H54 (cell line): ENCODE results near the gene FOXR1.

ENCODE experiments used
- DNase-seq: peaks from one replicate; pipeline ENCODE4 v3.0.0; 2011; ENCODE audit warnings: low spot score, mixed read lengths; ENCODE audit not compliant: insufficient read length
- FAIRE-seq: peaks from 3 replicates; lab custom pipeline; 2011; peaks lifted over from hg19 to GRCh38; lab: Jason Lieb, UNC
- POLR2A ChIP-seq: IDR thresholded peaks from 2 replicates; pipeline ENCODE4 v1.6.1; 2011; ENCODE audit warnings: low read depth, mild to moderate bottlenecking, low read length

FOXR1 gene, protein sequence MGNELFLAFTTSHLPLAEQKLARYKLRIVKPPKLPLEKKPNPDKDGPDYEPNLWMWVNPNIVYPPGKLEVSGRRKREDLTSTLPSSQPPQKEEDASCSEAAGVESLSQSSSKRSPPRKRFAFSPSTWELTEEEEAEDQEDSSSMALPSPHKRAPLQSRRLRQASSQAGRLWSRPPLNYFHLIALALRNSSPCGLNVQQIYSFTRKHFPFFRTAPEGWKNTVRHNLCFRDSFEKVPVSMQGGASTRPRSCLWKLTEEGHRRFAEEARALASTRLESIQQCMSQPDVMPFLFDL

DNA sequence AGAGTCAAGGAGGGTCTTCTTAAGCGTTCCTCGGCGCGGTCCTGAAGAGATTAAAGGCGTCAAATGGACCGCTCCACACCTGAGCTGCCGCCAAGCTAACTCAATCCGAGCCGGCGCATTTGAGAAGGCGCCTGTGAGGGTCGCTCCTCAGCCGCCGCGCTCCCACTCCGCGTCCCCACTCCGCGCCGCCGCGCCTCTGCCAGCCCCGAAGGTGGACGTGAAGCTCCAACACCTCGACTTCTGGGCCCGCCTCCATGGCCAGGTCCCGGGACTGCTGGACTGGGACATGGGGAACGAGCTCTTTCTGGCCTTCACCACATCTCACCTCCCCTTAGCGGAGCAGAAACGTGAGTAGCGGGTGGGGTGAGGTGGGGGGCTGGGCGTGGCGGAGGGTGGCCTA lies at the start of gene FOXR1:
Gene FOXR1 (plus strand): TSS at position 116 of the 400 bp plus-strand sequence. CDS start 171 bp downstream, at position 287.
- TF ChIP-seq POLR2A: no peak
- DNase-seq (no peak), FAIRE-seq (no peak)

DNA sequence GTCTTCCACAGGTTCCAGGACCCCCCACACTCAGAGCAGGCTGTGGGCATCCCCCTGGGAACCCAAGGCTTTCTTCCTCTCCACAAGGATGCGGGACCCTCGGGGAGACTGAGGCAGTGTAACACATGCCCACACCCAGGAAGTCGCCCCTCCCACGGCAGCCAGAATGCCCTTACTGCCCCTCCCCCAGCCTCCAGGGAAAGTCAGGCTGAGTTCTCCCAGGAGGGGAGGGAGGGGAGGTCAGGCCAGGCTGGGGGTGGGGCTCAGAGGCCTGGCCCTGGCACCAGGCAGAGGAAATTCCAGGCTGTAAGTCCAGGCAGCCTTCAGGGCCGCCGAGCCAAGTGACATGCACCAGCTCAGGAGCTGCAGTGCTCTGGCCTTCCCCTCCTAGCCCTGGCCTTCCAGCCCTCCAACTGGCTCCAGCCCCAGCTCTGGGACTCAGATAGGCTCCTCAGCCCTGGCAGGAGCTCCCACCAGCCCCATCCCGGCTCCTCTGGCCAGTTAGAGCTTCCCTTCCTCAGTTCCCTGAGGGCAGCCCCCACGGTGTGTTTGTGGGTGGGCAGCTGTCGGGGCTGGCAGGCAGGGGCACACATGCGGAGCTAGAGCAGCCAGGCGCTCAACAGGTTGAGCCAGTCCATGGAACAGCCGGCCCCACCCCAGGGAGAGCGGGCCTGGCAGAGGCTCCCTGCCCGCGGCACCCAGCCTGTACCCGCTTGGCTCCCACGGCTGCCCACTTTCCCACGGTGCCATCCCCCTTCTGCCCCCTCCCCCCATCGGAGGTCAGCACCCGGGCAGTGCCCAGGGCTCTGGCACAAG lies 49.4 kb upstream of the FOXR1 start:
- FAIRE-seq (no peak), DNase-seq (no peak)
- TF ChIP-seq POLR2A: peak; percentile 68

DNA sequence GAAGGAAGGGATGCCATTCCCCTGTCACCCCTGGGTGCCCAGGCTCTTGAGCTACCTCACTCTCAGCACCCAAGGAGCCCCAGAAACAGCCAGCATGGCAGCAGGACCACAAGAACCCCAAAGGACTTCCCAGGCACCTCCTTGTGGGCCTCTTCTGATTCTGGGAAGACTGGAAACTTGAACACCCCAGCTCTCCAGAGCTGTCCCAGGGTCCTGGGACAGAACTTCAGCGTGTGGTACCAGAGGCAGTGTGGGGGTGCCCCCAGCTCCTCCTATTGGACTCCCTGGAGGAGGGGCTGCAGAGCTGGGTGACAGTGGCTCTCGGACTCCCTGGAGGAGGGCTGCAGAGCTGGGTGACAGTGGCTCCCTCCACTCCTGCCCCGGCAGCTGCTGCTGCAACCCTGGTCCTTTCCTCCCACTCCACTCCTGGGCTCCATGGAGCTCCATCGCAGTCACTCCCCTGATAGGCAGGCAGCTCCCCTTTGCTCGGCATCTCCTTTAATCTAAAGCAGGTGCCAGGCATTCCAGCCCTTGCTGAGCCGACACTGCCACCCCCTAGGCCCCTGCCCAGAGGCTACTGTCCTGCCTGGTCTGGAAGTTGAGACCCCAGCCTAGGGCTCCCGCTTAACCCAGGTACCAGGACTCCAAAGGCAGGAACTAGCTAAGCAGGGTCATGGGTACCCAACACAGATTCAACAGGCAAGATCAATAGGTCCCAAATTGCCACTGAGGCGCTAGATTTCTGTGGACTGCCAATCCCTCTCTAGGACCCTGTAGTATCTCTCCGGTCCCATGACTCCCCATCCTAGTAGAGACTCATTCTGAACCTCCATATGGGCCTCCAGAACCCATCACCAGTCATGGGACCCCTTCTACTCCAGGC lies 48.6 kb upstream of the FOXR1 start:
- TF ChIP-seq POLR2A: 0 out of 2 replicates have a peak, but pooled peaks have one; percentile 17
- FAIRE-seq: no peak
- DNase-seq: no peak

DNA sequence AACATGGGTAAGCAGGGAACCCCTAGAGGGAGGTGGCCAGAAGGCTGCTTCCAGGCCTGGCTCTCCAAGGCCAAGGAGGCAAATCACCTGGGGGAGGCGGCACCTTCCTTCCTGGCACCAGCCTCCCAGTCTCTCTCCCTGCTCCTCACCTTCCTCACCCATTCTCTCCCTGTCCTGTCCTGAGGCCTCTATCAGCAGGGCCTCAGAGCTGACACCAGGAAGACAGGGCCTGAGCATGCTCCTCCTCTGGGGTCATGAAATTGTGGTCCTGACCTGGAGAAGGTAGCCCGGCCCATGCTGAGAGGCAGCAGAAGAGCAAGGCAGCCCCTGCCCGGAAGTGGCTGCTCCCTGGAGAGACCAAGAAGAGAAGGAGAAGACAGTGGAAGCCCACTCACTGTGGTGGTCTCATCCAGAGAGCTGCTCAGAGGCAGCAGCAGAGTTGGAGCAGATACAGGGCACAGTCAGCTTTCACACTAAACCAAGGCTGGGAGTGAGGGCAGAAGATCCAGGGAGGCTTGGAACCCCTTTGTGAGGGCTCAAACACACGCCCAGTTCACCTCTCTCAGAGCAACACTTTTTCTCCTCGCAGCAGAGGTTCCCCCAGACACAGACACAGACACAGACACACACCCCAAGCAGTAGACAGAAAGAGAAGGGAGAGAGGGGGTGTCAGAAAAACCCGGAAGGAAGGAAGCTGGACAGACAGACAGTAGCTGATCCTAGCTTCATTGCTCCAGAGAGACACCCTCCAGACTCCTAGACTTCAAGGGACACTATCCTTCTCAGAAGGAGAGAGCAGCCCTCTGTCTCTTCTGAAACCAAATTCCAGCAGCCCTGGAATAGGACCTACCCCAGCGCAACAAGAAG lies 47.6 kb upstream of the FOXR1 start:
- no peak for TF ChIP-seq POLR2A
- DNase-seq (no peak), FAIRE-seq (no peak)

DNA sequence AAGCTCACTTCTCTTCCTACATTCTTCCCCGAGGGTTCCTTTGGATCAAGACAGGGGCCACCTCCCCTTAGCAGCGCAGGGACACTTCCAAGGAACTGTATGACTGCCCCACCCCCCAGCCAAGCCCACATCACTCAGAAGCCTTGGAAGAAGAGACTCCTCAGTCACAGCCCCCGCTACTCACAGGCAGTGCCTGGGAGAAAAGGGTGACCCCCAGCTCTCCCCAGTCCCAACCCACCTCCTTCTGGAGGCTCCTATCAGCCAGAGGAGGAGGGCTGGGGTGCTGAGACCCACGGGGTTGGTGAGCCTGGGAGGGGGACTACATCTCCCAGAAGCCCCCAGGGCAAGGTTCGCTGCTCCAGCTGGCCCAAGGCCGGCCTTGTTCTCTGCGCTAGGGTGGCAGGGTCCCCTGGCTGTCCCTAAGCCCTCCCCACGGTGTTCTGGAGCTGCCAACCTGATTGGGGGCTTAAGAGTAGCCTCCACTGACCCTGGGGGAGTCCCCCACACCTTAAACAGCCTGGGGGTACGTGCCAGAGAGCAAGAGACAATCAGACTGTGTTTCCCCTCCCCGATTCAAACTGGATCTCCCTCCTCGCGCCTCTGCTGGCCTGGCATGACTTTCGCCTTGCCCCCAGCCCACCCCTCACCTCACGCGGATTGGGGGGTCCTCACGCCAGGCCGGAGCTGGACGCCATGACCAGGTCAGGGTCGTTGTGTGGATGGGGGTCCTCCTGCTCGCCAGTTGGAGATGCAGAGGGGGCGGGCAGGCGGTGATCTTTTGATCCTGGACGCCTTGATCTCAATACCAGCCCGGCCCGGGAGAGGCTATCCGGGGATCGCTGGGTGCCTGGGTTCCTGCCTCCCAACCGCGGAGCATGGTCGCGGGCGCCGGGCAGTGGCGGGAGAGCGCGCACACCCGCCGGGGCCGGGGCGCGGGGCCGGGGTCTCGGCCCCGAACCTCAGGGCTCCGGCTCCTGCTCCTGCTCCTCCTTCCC lies 46.7 kb upstream of the FOXR1 start:
- TF ChIP-seq POLR2A: no peak
- no peak for DNase-seq
- no peak for FAIRE-seq

DNA sequence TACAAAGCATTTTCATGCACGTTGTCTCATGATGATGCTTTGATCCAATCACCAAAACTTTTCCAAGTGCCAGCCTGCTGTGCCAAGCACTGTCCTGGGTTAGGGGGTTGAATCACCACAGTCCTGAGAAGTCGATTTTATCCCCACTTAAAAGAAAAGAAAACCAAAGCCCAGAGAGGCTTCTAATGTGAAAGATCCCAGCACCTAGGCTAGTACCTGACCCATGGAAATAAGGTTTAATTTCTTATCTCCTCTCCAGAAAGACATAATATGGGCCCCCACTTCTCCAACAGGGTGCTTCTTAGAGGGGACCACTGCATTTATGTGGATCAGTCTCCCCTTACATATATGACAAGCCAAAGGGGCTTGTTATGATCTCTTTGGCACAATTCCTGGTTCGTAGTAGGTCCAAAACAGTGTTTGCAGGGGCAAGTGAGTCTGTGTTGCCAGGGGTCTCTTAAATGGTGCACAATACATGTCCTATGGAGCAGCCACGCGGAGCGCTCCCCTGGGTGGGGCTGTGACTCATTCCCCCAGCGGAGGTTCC lies 43.9 kb upstream of the FOXR1 start:
- DNase-seq (no peak), FAIRE-seq (no peak)
- TF ChIP-seq POLR2A: no peak

DNA sequence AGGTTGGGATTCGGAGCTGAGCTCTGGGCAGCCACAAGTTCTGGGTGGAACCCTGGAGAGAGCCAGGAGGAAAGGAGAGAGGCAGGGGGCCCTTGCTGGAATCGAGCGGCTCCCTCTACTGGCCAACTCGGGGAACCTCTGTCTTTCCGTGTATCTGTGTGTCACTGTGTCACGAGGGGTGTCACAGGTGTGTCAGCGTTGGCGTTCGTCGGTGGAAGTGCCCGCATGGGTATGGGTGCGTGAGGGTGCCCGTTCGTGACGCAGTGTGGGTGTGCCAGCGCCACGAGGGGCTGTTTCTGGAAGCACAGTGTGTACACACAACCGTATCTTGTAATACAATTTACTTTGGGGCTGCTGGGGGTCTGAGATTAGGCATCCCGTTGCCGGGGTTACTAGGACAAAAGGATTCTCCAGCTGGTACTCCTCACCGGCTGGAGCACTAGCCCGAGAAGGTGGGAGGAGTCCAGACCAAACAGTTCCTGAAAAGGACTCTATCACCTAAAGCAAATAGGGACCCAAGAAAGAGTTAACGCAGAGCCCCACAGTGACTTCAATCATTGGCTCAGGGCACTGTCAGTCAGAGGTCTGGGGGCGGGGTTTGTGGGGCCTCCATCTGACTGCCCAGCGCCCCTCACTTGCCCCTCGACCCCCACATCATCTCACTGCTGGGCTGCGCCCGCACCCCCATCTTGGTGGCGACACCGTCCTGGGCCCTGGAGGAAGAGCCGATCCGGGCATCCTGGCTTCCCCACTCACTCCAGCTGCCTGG lies 43.3 kb upstream of the FOXR1 start:
- no peak for TF ChIP-seq POLR2A
- FAIRE-seq: no peak
- DNase-seq: peak; percentile 90

DNA sequence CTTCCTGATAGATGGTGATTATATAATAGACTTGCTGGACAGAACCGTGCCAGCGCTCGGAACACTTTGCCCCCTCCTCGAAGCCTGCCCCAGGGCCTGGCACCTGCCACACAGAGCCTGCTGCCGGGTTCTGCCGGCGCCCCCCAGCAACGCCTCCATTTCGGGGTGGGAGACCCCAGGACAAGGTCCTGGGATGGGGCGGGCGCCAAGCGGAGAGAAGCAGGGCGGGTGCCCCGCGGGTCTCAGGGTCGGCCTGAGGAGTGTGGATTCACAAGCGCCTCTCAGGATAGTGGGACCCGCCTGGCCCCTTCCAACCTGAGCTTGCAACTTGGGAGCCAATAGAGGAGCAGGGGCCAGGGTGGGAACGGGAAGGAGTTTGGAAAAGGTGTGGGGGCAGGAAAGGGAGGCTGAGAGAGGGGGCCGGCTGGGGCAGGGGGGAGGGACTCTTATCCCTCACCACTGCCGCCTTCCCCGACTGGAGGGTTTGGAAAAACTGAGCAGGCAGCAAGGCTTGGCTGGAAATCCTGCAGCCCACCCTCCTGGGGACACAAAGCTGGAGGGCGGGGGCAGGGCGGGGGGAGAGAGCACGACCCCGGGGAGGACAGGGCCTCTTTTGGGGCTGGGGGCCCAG lies 42.6 kb upstream of the FOXR1 start:
- DNase-seq (no peak), FAIRE-seq (no peak)
- no peak for TF ChIP-seq POLR2A

DNA sequence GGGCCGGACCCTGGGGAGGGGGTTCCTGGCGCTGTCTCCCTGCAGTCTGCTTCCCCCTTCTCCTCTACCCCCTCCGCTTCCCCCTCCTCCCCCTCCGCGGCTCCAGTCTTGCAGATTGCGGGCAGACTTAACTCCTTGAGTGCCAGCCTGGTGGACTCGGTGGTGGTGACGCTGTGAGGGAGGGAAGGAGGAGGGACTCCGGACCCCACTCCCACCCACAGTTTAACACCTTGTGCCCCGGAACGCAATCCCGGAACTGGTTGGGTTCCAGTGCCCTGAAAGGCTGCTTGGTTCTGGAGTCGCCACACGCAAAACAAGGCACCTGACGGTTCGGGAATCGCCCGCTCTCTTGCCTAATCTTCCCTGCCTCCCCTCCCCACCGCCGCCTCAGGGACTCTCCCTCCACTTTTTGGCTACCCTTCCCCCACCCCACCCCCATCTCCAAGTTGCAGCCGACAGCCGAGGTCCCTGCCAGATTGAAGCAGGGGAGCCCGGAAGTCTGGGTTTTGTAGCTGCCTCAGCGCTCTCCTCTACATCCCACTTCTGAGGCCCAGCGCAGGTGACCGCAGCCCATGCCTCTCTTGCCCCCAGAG lies 42.0 kb upstream of the FOXR1 start:
- no peak for FAIRE-seq
- no peak for TF ChIP-seq POLR2A
- no peak for DNase-seq

DNA sequence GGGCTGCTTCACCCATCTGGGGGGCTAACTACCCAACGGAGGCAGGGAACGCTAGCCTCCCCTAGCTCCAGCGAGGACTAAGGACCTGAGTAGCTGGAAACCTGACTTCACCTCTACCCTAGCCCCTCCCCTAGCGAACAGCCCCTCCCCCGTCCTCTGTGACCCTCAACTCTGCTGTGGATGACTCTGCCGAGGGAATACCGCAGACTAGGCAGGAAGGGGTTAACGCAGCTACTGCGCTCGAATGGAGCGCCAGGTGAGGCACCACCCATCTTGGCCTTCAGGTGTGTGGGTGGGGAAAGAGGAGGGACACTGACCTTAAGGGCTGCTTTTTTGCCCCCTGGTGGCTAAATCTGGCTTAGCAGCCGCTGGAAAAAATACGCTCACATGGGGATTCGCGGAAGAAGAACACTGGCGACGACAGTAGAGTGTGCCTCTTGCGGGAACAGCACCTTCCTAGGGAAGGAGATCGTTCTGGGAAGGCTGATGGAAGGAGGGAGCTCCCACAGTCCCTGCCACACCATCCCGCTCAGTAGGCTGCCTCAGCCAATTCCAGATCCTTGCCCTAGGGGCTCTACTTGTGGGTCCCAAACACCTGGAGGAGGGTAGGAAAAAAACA lies 41.4 kb upstream of the FOXR1 start:
- FAIRE-seq (no peak), DNase-seq (no peak)
- no peak for TF ChIP-seq POLR2A
